OCI-M2 (cell line): ENCODE measurements around the gene CC2D1B.

Experiments used
- DNase-seq: peaks from one replicate; lab custom pipeline; 2025; ENCODE audit not compliant: unreplicated experiment; lab: John Stamatoyannopoulos, UW

Gene CC2D1B

GRCh38 chr1:52306227-52307006 lies 59.6 kb downstream of the CC2D1B start:
- DNase-seq, result no peak

- DNase-seq, result no peak
Observed at GRCh38 chr1:52305417-52306226, 60.4 kb downstream of the CC2D1B start.
